GM21576 (cell line): ENCODE data around the gene GRK6.

Experiments
- ATAC-seq: cut with Tn5 transposase; IDR thresholded peaks from one replicate; pipeline ENCODE4 v1.9.1; 2021; ENCODE audit warnings: mild to moderate bottlenecking, moderate library complexity; ENCODE audit not compliant: unreplicated experiment

The GRK6 gene

DNA sequence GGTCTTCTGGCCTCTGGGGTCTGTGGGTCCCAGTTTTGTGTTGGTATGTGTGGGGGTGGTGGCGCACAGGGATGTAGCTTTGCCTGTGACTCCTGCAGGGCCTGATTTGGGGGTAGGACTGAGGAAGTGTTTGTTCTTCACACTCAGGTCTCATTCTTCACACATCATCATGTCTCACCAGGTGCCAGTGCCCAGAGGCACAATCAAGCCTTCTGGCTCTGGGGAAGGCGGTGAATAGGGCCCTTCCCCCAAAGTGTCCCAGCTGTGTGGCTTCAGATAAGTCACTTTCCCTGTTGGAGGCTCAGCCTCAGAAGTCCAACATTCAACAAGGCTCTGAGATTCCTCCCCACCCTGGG lies 41.8 kb downstream of the GRK6 start:
- no peak for ATAC-seq

- no peak for ATAC-seq
These were observed 42.5 kb downstream of the GRK6 start for GRCh38 chr5:177468685-177469628.

GRCh38 chr5:177469750-177470525 lies 43.5 kb downstream of the GRK6 start:
- no peak for ATAC-seq

DNA sequence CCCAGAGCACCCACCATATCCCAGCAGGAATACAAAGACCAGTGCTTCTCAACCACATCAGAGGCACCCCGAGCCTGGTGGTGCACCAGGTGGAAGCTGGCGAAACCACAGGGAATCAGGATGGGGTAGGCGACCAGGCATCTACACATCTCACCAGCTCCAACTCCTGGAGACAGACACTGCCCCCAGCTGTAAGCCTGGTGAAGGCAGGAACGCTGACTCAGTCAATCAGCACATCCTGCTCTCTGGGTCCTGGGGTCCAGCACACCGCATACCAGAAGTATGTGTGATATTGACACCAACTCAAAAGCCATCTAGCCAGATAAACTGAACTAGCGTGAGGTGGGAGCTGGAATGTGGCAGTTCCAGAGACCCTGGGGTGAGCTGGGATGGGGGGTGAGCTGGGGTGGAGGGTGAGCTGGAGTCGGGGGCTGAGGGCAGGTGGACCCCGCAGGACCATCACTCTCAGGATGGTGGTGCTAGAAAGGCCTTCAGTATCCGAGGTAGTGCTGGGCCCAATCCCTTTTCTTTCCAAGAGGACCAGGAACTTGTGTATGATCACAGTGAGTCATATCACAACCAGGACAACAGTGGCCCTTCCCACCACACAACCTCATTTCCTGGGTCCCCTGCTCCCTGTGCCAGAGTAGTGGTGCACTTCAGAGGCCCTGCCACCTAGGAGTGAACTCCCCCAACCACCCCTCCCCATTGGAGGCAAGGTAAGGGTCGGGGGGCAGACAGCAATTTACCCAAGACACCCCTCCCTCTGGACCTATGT lies 44.5 kb downstream of the GRK6 start:
- ATAC-seq, result no peak

GRCh38 chr5:177471610-177472356 lies 45.3 kb downstream of the GRK6 start:
- ATAC-seq, result no peak

GRCh38 chr5:177472460-177473442 lies 46.3 kb downstream of the GRK6 start:
- peak; percentile 43 for ATAC-seq

DNA sequence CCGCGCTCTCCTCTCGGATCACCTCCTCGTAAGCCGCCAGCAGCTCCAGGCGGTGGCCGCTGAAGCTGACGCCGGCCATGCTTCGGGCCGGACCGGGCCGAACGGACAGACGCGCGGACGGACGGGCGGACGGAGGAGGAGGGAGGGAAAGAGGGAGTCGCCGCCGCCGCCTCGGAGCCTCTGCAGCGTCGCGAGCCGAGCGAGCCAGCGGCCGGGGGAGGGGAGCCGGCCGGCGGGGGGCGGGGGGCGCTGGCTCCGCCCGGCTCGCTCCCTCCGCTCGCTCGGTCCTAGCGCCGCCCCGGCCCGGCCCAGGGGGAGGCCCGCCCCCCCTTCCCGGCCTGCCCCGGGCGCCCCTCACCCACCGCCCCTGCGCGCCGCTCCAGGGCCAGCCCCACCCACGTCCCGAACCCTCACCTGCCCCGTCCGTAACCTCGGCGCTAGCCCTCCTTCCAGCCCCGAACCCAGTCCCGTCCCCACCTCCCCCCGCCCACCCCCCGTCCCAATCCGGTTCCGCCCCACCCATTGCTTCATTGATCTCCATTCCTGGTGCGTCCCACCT lies 47.0 kb downstream of the GRK6 start, which contains the start of gene DBN1:
TSS of gene DBN1 (minus strand) at position 192 of the 559 bp plus-strand sequence. CDS start at position 79, 113 bp downstream.
- no peak for ATAC-seq

- no peak for ATAC-seq
These were observed 47.6 kb downstream of the GRK6 start for GRCh38 chr5:177474002-177474476.

GRCh38 chr5:177474846-177475562 lies 48.5 kb downstream of the GRK6 start:
- ATAC-seq, result no peak

GRCh38 chr5:177475563-177476427 lies 49.3 kb downstream of the GRK6 start:
- ATAC-seq, result no peak

DNA sequence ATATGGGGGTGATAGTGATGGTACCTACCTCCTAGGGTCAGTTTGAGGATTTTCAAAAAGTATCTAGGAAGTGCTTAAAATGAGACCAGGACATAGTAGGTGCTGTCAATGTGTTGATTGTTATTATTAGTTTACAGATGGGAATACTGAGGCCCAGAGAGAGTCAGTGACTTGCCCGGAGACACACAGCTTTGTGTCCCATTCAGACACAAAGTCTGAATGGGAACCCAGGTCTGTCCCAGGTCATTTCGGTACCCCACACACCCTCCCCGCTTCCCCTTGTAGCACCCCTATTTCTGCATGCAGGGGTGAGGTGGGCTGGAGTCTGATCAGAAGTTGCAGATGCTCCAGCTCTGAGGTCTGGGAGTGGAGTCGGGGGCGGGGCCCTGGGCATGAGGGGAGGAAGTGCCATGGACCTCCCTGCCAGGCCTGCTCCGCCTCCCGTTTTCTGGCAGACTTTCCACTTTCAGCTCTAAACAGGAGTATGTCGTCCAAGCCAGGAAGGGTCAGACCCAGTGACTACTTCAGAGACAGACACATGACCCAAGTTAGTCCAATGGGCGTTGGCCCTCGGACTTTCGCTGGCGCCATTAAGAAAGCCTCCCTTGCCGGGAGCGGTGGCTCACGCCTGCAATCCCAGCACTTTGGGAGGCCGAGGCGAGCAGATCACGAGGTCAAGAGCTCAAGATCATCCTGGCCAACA lies 50.2 kb downstream of the GRK6 start:
- no peak for ATAC-seq

DNA sequence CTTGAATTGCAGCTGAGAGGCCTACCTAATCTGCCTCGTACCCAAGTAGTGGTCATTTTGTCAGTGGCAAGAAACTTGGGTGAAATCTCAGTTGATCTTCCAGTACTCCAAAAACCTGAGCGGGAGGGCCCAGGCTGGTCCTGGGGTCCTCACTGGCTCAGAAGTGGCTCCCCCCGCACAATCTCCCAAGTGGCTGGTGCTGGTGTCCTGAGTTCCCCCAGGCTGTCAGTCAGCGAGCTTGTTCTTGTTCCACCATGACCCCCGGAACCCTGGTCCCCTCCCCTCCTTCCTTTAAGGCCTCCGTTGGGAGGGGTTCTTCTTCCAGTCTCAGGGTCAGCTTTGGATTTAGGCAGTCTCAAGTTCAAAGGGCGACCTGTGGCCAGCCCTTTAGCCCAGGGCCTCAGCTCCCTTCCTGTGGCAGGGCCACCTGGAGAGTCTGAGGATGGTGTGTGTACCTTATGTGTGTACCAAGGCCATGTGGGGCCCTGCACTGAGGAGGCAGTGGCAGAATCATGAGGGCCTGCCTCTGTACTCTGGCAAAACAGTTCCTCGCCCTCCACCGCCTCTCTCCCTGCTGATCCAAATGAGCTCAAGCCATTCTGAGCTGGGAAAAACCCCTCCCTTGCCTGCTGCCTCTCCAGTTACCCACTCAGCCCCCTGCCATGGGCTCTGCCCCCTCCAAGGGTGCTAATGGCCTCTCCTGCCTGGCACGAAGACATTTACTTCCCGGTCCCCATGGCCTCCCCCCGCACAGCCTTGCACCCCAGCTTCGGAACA lies 51.4 kb downstream of the GRK6 start:
- no peak for ATAC-seq

- no peak for ATAC-seq
These were observed 52.5 kb downstream of the GRK6 start for GRCh38 chr5:177478711-177479646.

- no peak for ATAC-seq
These were observed 53.3 kb downstream of the GRK6 start for GRCh38 chr5:177479774-177480173.

DNA sequence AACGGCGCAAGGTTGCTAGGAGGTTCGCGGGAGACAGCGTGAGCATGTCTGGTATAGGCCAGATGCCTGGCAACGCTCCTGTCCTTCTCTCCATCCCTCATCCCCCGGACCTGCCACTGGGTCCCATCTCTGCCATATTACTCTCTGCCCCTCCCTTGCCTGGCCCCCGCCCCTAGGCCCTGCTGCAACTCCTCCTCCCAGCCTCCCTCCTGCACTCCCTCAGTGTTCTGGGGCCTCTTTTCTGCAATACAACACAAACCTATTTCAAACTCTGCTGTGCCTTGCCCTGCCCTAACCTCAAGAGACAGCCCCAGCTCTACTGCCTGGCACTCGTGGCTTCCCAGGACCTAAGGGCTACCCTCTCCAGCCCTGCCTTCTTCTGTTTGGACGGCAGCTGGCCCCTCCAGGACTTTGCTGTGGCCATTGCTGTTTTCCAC lies 55.9 kb downstream of the GRK6 start:
- no peak for ATAC-seq
